ENCODE measurements around the gene DYNLT4.
A peak's percentile ranks its signal among the peaks of the same experiment; 100 is the strongest.
"Not testable (repeated sequence)": the region's sequence is repeated elsewhere in the genome, so short reads cannot be mapped to it uniquely, and the experiment has no call there.

The DYNLT4 gene

GRCh38 chr1:44806704-44807363 is at the start of gene DYNLT4:
Gene DYNLT4, minus strand, starts transcription at chr1:44807351. Its CDS starts 683 bp downstream, at chr1:44806668.
- DNase-seq, result no peak

DNA sequence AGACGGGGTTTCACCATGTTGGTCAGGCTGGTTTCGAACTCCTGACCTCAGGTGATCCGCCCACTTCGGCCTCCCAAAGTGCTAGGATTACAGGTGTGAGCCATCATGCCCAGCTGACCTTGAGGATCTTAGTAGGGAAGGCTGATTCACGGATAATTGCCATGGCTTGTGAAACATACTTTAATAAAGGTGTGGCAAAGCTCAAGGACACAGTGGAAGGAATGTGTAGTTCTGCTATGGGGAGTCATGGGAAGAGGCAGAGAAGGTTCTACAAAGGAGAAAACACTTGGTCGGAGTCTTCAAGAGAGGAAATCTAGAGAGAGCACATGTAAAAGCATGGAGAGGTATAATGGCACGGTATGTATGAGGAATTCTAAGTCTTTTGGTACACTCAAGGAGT is 48.6 kb upstream of the DYNLT4 start:
- DNase-seq, result no peak

DNA sequence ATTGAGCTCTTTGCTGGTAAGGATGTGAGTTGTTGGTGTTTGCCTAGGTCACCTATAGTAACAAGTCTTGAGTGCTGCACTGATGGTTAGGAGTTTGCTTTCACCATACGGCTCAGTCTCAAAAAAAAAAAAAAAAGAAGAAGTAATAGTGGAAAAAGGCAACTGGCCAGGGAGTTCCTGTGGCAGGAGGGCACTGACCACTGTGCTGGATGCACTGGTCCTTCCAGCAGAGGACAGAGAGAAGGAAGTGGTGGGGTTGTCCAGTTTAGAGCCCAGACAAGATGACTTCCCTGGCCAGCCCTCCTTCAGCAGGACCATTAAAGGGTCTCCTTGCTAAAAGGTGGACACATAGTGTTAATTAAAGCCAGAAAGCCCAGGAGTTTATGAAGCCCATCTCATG is 47.8 kb upstream of the DYNLT4 start:
- DNase-seq, result no peak

DNA sequence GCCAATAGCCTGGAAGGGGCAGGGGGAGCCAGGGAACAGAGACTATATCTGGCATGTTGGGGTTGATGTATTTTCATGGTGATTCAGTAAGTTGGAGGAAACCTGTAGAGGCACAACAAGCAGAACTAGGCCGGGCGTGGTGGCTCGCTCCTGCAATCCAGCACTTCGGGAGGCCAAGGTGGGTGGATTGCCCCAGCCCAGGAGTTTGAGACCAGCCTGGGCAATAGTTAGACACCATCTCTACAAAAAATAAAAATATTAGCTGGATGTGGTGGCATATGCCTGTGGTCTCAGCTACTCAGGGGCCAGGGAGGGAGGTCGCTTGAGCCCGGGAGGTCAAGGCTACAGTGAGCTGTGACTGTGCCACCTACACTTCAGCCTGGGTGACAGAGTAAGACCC is 46.0 kb upstream of the DYNLT4 start:
- DNase-seq, result no peak

- no peak for DNase-seq
These were observed 44.2 kb upstream of the DYNLT4 start for GRCh38 chr1:44851308-44851707.

GRCh38 chr1:44849575-44850132 is 42.5 kb upstream of the DYNLT4 start:
- DNase-seq, result no peak

DNA sequence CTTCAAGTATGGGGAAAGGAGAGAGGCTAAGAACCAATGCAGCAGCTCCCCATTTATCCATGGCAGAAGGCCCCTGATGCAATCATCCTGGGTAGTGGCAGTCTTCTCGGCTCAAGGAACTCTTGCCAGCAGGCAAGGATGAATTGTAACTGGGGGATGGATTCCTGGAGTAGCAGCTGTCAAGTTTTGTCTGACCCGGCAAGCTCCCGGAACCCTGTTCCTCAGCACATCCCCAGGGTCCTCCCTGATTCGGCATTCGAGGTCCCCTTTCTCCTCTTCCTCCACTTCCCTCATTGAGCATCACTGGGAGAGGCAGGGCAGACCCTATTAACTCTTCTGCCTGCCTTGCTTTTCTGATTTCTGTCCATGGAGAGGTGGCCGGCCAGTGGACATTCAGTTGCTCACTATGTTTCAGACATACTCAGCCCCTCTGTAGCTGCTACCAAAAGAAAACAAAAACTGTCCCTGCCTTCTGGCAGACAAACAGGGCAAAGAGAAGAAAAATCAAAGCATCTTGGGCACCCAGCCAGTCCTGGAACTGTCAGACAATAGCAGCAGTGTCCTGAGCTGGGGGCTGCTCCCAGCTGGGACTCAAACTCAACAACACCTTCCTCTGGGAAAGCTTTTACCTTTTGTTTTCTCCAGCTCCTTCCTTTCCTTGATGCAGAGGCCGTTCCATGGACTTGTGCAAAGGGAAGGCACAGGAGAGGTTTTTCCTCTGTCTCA is 41.5 kb upstream of the DYNLT4 start:
- DNase-seq, result peak in 37 of 56 donors; percentile 5 to 68 (median 31)

GRCh38 chr1:44847845-44848244 is 40.7 kb upstream of the DYNLT4 start:
- DNase-seq, result no peak

DNA sequence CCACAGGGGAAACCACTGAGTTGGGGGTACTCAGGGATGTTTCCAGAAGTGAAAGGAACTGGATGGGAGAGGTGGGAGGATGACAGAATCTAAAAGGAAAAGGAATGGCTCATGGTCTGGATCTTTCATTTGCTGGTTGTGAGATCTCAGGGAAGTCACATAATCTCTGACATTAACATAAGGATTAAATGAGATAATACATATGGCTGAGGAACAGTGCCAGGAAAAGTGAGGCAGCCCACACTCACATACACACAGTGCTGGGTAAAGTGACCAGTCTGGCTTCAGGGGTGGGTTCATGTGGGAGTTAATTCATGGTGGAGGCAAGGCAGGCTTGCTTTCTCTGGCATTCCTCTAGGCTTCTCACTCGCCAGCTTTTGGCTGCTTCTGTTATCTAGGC is 39.8 kb upstream of the DYNLT4 start:
- no peak for DNase-seq

DNA sequence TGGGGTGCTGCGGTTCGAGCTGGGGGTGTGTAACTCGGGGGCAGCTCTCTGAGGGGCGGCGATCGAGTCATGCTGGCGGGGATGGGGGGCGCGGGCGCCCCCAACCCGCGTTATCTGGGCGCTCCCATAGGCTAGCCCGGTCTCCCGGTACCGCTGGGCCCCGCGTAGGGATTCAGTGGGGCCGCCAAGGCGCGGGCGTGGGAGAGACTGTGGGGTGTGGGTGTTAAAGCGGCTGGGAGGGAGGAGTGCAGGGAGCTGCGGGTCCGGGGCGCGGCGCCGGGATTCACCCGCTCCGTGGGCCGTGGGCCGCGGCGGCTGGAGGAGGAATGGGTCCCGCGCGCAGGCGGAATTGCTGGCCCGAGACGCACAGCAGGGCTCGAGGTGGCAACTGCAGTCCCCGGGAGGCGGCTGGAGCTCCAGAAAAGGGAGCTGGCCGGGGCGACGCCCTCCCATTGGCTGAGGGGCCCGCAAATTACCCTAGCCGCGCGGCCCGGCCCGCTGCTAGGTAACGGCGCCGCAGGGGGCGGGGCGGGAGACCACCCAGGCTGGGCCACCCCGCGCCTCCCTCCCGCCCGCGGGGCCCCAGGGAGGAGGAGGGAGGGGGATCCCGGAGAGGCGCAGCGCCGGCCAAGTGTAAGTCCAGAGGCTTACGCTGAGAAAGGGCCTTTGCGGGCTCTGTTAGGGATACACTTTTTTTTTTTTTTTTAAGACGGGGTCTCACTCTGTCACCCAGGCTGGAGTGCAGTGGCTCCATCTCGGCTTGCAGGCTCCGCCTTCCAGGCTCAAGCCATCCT is 35.9 kb upstream of the DYNLT4 start, which contains the start of gene PTCH2:
TSS of gene PTCH2 (minus strand) at position 392 of the 794 bp plus-strand sequence. CDS start at position 71, 321 bp downstream.
- peak in 48 of 56 donors; percentile 8 to 77 (median 48) for DNase-seq

- DNase-seq, result peak in 8 of 56 donors; percentile 11 to 60 (median 46)
These were observed 35.3 kb upstream of the DYNLT4 start for GRCh38 chr1:44842486-44842861.

DNA sequence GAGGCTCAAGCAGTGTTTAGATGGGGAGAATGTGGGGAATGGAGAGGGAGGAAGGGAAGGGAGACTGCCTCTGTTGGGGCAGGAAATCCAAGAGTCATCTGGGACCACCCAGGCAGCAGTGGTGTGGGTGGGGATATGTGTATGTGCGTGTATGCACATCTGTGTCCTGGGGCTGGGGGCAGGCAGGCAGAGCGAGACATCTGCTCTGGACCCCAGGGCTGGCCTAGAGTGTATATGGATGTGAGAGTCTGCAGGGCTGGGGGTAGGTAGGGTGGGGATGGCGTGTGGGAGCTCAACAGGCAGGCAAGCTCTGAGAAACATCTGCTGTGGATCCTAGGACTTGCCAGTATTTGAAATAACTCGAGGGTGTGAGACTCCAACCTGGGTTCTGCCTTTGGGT is 32.4 kb upstream of the DYNLT4 start:
- no peak for DNase-seq

DNA sequence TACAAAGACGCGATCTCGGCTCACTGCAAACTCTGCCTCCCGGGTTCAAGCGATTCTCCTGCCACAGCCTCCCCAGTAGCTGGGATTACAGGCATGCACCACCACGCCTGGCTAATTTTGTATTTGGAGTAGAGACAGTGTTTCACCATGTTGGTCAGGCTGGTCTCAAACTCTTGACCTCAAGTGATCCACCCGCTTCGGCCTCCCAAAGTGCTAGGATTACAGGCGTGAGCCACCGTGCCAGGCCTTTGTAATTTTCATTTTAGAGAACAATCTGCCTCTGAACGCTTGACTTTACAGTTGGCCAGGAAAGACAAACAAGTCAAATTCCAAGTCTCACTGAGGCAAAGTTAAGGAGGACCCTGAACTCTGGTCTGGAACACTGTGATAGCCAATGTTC is 31.1 kb upstream of the DYNLT4 start:
- not testable (repeated sequence) for DNase-seq

GRCh38 chr1:44835738-44836675 is 28.9 kb upstream of the DYNLT4 start:
- DNase-seq, result peak in 49 of 56 donors; percentile 18 to 90 (median 56)

- DNase-seq, result no peak
These were observed 27.2 kb upstream of the DYNLT4 start for GRCh38 chr1:44834328-44834727.

- no peak for DNase-seq
These were observed 25.0 kb upstream of the DYNLT4 start for GRCh38 chr1:44832056-44832705.

DNA sequence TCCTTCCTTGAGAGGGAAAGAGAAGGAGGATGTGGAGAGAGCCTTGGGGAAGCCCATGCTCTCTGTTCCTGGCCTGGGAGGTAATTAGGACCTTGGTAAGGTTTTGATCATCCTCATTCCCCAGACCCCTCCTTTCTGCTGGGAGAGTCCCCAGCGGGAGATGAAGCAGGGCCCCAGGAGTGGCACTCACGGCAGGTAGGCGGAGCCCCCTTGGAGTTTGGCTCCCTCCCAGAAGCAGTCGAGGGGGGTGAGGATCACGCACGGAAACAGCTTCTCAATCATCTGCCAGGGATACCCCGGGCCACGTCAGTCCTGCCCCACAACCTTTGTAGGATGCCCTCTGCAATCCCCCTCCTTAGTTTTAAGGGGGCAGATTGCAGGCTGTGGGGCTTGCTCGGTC is 24.4 kb upstream of the DYNLT4 start:
- no peak for DNase-seq

DNA sequence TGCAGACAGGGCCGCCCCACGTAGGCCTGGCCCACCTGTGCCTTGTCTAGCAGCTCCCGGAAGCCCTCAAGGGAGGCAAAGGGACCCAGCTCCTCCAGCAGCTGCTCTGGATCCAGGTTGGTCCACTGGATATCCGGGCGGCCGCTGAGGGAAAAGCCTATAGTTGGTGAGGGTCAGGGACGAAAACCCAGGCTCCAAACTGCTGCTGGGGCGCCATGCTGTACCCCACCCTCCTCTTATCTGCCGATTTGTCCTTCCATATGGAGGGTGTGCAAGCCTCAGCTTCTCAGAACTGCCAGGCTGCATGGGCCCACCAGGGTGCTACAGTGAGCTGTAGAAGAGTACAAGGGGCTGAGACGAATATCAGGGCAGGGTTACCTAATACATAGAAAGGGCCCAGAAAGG is 23.8 kb upstream of the DYNLT4 start:
- no peak for DNase-seq

GRCh38 chr1:44829506-44830384 is 22.6 kb upstream of the DYNLT4 start:
- DNase-seq, result no peak
